GM19239 (cell line): ENCODE results near the gene MAPKAP1.
A peak's percentile ranks its signal among the peaks of the same experiment; 100 is the strongest.

Experiments
- DNase-seq: peaks from one replicate; pipeline ENCODE4 v3.0.0; 2011; ENCODE audit warnings: low spot score; ENCODE audit not compliant: insufficient read length
- FAIRE-seq: peaks from 2 replicates; lab custom pipeline; 2011; peaks lifted over from hg19 to GRCh38; lab: Jason Lieb, UNC

Gene MAPKAP1

DNA sequence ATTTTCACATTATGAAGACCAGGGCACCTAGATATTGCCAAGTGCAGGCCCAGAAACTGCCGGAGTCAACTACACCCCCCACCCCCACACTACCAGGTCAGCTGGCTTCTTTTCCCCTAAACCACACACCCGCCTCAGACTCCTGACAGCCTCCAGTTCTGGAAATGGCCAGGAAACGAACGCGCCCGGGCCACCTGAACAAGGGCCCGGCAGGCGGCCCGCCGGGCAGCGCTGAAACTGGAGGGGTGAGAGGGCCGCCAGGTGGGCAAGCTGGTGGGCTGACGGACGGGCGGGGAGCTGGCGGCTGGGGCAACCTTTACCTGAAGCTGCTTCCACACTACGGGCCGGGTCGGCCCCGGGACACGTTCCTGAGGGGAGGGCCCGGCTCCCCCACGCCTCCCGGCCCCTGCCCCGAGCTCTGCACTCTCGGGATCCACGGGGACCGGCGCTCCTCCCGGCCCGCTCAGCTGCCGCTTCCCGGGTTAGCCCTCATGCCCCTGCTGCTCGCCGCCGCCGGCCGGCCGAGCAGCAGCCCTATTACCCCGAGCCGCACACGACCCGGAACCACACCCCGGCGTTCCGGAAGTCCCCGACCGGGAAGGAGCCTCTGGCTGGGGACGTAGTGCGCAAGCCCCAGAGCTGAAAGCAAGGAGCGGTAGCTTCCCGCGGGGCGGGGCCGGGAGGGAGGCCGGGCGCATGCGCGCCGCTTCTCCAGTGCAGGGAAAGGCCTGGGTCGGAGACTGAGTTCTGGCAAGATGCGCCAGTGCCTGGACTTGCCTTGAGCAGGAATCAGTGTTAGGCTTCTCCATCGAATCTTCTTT, at the start of gene MAPKAP1:
TSS of gene MAPKAP1 (minus strand) at position 558 of the 821 bp plus-strand sequence. CDS start 34,634 bp downstream, outside the sequence.
- DNase-seq (peak; percentile 89), FAIRE-seq (peak; percentile 82)

- no peak for FAIRE-seq
- no peak for DNase-seq
Measured at GRCh38 chr9:125756518-125756917, 49.5 kb upstream of the MAPKAP1 start.

DNA sequence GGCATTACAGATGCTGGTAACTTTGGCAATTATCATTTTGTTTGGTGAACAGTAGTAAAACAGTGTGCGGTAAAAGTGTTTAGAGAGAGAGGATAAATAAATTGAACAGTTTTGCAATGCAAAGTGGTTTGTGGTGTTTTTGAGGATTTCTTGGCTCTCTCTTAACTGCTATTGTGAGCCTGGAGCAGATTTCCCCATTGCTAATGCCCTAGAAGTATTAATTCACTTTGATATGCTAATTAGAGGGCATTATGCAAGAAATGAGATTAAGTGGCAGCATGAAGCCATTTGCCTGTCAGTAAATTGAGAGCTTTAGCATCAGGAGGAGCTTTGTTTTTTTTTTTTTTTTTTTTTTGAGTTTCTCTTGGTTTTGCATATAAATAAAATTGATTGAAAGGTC, 48.3 kb upstream of the MAPKAP1 start:
- no peak for DNase-seq

DNA sequence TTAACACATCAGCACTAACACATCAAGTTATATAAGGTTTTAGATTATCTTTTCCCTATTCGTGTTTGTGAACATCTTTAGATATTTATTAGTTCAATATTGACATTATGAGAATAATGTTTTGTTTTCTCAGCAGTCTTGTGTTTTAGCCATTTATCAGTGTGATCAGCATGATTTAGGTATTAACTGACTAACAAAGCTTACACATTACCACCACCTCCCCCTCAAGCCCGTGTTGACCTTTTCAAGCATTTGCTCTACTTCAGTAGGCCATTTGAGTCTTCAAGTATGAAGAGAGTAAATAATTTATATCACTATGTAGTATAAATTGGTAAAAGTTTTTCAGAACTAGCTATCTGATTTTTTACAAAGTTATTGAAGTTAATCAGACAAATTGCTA, 47.1 kb upstream of the MAPKAP1 start:
- DNase-seq: no peak
- peak; percentile 44 for FAIRE-seq

More for the DNA sequence above, 48.3 kb upstream of the MAPKAP1 start:
- no peak for FAIRE-seq

DNA sequence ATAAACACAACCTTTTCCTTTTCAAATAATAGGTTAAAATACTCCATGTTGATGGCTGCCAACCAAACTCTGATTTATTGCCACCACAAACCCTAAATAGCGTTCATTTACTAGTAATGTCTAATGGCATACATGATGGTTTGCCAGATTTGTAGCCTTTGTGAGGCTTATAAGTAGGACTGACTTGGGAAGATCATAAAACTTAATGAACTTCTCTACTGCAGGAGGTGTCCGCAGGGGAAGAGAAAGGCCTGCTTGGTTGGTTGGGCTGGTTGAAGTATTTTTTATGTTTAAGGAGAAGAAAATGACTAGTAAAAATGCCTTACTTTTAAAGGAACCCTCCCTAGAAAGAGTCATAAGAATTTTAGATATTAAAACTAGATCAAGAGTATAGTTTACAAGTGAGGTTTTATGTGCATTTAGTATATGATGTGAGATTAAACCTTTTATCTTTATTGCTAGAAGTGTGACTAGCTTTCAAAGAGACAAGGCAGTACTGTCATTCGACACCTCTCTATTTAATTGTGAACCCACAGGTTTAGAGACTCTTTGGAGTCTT, 45.1 kb upstream of the MAPKAP1 start:
- FAIRE-seq (peak; percentile 67), DNase-seq (no peak)

DNA sequence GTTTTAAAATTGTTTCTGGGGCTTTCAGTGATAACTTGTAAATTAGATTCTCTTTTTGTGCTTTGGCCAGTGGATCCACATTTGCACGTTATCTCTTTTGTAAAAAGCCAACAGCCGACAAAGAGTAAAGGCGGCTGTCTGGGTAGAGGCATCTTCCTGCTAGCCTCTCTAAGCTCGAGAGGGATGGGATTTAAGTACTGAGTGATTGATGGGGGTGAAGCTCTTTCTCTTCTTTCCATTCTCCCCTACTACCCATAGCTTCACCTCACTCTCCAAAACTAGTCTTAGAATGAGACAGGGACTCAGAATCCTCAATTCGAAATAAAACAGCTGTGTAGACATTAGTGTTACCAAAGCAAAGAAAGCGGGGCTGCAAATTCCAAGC, 43.6 kb upstream of the MAPKAP1 start:
- DNase-seq: no peak

DNA sequence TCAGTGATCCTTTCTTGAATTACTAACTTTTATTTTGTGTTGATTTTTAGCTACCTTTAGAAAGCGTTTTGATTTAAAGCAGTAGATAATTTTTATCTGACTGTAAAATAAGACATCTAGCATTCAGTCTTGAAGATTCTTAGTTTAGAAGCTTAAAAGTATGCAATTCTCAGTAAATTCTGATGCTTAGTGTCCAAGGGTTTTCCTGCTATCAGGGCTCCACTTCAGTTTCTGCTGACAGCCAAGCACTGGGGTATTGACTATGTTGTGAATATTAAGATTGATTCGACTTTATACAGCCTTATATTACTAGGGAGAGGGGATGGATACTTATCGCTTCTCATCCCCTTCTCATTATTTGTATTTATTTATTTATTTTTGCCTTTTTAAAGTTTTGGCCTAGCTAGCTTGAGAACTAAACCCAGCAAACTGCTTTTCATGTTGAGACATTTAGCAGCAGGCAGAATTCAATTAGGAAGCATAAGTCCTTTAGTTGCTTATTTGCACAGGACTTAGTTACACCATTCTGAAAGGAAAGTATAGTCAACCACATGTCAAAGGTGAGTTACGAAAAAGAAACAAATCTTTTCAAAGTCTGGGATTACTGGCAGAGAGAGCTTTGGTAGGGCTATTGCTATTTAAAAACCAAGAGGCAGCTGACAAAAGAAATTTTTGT, 43.1 kb upstream of the MAPKAP1 start:
- FAIRE-seq: no peak
- no peak for DNase-seq

More for the DNA sequence above, 43.6 kb upstream of the MAPKAP1 start:
- peak; percentile 64 for FAIRE-seq

- DNase-seq (no peak), FAIRE-seq (no peak)
Measured at GRCh38 chr9:125749287-125749935, 42.4 kb upstream of the MAPKAP1 start.

DNA sequence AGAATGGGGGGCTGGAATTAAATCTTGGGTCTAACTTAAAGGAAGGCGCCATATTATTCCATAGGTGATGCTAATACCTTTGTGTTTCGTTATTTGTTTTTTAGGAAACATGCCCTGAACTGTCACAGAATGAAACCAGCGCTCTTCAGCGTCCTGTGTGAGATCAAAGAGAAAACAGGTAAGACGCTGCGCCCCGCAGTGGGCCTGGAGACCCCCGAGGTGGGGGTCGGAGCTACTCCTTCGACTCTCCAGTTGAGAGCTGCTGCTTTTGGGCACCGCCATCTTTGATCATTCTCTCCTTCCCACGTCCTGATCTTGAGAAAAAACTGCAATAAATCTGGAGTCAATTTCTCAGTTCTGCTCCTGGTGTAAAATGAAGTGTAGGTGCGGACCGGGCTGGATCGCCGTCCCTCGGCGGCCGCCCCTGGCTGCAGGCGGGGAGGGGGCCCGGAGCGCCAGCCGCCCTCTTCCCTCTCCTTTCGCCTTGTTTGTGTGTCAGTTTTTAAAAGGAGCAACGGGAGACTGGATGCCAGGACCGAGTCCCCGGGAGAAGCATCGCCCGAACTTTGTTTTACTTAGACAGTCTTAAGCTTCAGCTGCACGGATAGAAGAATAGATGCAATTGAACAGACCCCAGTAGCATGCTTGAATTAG, 41.6 kb upstream of the MAPKAP1 start:
- FAIRE-seq (peak; percentile 76), DNase-seq (no peak)

GRCh38 chr9:125747765-125748445, 40.9 kb upstream of the MAPKAP1 start:
- DNase-seq: no peak
- FAIRE-seq: no peak

- FAIRE-seq: no peak
Measured at GRCh38 chr9:125747053-125747764, 40.2 kb upstream of the MAPKAP1 start, which contains the start of gene PBX3. Gene PBX3 (plus strand): TSS chr9:125747373.

DNA sequence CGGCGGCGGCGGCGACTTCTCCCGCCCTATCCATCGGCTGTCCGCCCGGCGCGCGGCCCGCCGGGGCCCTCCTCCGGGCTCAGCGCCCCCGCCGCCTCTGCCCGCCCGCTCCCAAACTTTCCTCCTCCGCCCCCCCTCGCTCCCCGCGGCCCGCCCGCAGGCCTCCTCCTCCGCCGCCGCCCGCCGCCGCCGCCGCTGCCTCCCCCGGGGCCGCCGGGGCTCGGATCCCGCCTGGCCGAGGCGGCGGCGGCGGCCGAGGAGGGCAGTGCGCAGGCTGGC, 39.7 kb upstream of the MAPKAP1 start:
- no peak for DNase-seq
- FAIRE-seq: no peak

More at GRCh38 chr9:125747053-125747764, 40.2 kb upstream of the MAPKAP1 start, which contains the start of gene PBX3:
- no peak for DNase-seq

DNA sequence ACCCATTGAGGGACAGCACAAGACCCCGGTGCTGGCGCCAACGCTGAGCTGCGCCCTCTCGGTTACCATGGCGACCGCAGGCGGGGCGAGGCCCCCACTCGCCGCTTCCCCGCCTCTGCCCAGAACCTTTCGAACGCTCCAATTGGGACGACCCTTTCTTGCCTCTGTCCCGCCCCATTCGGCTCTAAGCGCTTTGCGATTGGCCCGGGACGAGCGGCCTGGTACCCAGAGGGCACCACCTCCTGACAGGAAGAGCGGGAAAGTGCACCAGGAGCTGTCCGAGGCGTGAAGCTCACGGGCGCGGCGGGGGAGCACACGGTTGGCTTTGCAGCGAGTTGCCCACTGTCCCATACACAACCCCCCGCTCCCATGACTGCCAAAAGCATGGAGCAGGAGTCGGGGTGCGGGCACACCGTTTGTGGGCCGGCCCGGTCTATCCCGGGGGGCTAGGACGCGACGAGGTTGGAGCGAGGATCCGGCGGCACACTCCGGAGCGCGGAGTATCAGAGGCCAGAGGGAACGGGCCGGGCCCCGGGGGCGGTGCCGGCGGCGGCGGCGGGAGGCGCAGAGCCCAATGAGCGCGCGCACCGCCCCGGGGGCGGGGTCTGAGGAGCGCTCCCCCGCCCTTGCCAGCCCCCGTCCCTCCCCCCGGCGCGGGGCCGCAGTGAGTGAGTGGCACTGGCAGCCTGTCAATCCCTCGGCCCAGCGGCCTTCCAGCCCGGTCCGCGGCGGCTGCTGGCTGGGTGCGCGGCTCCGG, 39.2 kb upstream of the MAPKAP1 start:
- DNase-seq (peak; percentile 88), FAIRE-seq (peak; percentile 88)

DNA sequence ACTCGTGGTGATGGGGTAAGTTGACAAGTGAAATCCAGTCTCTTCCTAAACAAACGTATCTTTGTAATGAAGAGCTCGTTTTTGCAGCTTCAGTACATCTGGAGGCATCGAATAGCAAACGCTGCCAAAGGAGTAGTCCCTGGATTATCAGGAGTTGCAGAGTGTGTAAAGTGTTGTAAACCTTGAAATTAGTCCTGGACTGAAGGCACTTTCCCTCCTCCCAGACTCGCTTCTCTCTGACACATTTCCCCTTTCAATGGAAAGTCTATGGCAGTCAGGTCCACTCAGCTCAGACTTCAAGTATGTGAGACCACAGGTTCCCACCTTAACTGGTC, 38.6 kb upstream of the MAPKAP1 start:
- FAIRE-seq: no peak

DNA sequence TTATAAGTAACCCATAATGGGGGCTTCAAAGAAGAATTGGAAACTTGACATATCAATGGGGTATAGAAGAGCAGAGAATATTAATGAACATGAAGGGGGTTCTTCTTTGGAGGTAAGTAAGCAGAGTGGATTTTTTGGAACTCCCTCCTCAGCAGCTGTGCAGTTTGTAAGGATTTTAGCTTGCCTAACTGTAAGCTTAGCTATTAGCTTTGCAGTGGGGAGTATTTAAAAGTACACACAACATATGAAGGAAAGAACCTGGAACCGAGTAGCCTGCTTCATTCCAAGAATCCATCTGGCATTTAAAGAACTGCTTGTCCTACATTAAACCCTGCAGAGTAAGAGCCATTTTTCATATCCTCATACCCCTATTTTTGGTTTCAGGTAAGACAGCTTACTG, 38.0 kb upstream of the MAPKAP1 start:
- no peak for DNase-seq
- no peak for FAIRE-seq

More for the DNA sequence above, 38.6 kb upstream of the MAPKAP1 start:
- no peak for DNase-seq

DNA sequence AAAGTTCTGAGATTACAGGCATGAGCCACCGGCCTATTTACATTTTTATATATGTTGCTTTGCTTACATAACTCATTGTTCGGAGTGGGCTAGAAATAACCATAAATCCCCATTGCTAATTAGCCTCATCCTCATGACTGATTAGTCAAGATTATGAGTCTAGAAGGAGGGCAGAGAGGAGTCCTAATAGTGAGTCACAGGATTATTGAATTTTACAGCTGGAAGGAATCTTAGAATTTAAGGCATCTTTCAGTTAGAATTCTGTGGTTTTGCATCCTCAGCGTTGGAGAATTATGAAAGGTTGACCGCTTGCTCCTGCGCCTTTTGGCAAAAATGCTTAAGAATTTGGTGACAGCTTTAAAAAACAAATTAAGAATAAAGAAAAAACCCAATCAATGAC, 37.6 kb upstream of the MAPKAP1 start:
- DNase-seq (no peak), FAIRE-seq (no peak)

DNA sequence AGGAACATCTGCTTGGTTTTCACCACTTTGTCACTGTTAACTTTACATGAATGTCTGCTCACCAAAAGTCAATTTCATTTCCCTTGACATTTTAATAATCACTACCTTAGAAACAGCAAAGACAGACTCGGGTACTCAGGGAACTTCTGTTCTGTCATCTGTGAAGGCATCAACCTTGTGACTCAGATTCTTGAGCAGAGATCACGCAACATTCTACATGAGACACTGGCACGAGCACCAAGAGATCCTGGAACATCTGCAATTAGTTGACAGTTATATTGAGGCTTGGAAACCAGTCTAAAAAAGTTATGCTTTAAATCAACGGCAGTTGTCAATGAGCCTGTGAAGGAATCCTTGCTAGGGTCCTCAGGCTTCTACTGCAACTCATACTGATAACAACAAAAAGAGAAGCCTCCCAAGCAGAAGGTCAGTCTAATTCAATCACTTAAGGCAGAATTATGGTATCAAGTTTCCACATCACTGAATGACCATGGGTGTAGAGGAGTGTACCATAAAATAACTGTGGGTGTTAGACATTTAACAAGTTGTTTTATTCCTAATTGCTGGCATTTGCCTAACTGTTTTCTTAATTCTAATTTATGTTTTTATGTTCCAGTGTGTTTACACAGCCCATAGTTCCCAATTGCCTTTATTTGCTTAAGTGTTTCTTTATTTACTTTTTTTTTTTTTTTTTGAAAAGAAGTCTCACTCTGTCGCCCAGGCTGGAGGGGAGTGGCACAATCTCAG, 36.8 kb upstream of the MAPKAP1 start:
- no peak for DNase-seq
- FAIRE-seq: peak; percentile 47

- DNase-seq (no peak), FAIRE-seq (no peak)
Measured at GRCh38 chr9:125742657-125743056, 35.6 kb upstream of the MAPKAP1 start.
